Epithelial cell of esophagus (primary cell): Measurements from ENCODE around the gene LRRC10B.

ENCODE experiments used
- DNase-seq: peaks from one replicate; pipeline ENCODE4 v3.0.0; 2010; ENCODE audit warnings: low read depth
- H3K4me3 ChIP-seq: 2 replicates; pipeline ENCODE4 v1.5.1; 2011; ENCODE audit warnings: mild to moderate bottlenecking, low read length, control low read depth
- TF ChIP-seq, protein P1 (sequence below): IDR thresholded peaks from 2 replicates; pipeline ENCODE4 v1.5.1; 2011; ENCODE audit warnings: low read depth, mild to moderate bottlenecking, low read length, control low read depth, inconsistent platforms; ENCODE audit not compliant: insufficient read depth; ENCODE audit errors: missing control alignments

LRRC10B gene

GRCh38 chr11:61553373-61554171 is 45.0 kb downstream of the LRRC10B start:
- TF ChIP-seq, protein P1, sequence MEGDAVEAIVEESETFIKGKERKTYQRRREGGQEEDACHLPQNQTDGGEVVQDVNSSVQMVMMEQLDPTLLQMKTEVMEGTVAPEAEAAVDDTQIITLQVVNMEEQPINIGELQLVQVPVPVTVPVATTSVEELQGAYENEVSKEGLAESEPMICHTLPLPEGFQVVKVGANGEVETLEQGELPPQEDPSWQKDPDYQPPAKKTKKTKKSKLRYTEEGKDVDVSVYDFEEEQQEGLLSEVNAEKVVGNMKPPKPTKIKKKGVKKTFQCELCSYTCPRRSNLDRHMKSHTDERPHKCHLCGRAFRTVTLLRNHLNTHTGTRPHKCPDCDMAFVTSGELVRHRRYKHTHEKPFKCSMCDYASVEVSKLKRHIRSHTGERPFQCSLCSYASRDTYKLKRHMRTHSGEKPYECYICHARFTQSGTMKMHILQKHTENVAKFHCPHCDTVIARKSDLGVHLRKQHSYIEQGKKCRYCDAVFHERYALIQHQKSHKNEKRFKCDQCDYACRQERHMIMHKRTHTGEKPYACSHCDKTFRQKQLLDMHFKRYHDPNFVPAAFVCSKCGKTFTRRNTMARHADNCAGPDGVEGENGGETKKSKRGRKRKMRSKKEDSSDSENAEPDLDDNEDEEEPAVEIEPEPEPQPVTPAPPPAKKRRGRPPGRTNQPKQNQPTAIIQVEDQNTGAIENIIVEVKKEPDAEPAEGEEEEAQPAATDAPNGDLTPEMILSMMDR = no peak
- H3K4me3 ChIP-seq = no peak overlapping the region
- no peak for DNase-seq

DNA sequence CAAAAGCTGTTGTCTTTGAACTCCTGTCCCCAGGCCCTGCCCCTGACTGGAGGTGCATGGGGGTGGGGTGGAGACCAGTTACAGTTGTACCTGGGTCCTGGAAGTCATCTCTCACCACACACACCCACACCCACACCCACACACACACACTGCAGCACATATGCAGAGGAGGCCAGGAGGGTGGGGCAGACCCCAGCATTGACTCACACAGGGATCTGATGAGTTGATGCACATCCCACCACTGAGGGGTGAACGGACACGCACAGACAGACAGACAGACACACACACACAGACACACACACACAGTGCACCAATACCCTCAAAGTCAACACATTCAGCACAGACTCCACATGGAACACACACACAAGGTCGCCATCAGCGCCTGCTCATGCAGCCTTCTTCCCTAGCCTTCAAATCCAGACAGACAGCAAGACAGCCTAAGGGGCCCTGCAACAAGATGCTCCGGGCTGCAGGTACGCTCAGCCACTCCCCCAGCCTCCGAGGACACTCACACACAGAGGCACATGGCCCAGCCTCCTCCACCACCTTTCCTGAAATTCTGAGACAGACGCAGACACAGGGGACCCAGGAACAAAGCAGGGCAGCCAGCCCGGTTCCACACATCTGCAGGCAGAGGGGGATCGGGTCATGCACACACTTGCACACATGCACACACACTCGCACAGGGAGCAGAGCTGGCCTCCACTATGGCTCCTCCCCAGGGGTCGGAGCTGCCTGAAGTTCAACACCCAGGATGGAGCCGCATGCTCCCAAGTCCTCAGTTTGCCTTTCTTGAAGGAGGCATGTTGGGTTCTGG is 45.8 kb downstream of the LRRC10B start:
- DNase-seq = peak; percentile 32
- no peak overlapping the region for H3K4me3 ChIP-seq
- TF ChIP-seq, protein P1 = no peak

GRCh38 chr11:61555051-61555969 is 46.8 kb downstream of the LRRC10B start:
- TF ChIP-seq, protein P1 = no peak

DNA sequence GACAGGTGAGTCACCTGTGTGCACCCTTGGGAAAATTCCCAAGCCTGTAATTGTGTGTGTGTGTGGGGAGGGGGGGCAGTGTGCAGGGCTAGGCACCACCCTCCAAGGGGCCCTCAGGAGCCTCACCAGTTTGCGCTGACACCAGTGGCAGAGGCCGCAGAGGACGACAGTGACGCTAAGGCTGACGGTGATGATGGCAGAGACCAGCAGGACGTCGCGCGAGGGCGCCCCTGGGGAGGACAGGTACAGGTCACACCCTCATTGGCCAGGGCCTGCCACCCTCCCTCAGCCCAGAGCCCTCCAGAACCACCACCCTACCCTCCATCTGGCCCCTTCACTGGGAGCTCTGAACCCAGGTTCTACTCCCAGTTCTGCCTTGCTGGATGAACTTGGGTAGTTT is 47.4 kb downstream of the LRRC10B start:
- TF ChIP-seq, protein P1 = no peak
- H3K4me3 ChIP-seq = no peak overlapping the region
- DNase-seq = no peak

More at GRCh38 chr11:61555051-61555969, 46.8 kb downstream of the LRRC10B start:
- DNase-seq = no peak
- no peak overlapping the region for H3K4me3 ChIP-seq

DNA sequence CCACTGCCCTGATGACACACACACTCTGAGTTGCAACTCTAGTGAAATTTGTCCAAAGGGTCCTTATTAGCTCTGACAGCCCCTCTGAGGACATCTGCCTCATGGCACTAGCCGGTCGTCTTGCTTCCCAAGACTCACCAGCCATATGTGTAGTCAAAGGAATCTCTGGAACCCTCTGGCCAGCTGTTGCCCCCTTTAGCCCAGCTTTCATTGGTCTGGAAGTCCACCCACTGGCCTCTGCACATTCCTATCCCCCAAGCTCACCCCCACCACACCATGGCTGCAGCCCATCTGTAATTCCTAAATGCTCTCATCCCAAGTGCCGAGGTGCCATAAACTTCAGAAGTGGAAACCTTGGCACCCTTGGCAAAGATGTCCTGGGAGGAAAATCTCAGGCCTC is 48.1 kb downstream of the LRRC10B start:
- no peak overlapping the region for H3K4me3 ChIP-seq
- no peak for DNase-seq
- TF ChIP-seq, protein P1 = no peak
